Stimulated activated memory B cell treated with anti-CD40 and anti-IgM and Interleukin-4, amounts not matched to agents 10 μg/mL and 1 μg/mL and 100 μg/mL, for 72 hours (primary cell): ENCODE measurements around the gene TRPT1.

Source experiments
- ATAC-seq: fragments of 150-1000 bp; cut with Tn5 transposase; 2 replicates; pipeline ENCODE4 v1.10.0; 2021
- H3K27ac Mint-ChIP-seq: one replicate; pipeline ENCODE4 v1.8.0; 2022; ENCODE audit warnings: mild to moderate bottlenecking, mixed read lengths
- H3K27me3 Mint-ChIP-seq: one replicate; pipeline ENCODE4 v1.8.0; 2022; ENCODE audit warnings: mixed read lengths
- H3K36me3 Mint-ChIP-seq: one replicate; pipeline ENCODE4 v1.8.0; 2022; ENCODE audit warnings: mixed read lengths
- H3K4me1 Mint-ChIP-seq: one replicate; pipeline ENCODE4 v1.8.0; 2022; ENCODE audit warnings: mixed read lengths
- H3K4me3 Mint-ChIP-seq: one replicate; pipeline ENCODE4 v1.8.0; 2022; ENCODE audit warnings: mild to moderate bottlenecking, moderate library complexity, mixed read lengths
- H3K9me3 Mint-ChIP-seq: one replicate; pipeline ENCODE4 v1.8.0; 2022; ENCODE audit warnings: mixed read lengths

TRPT1 gene

GRCh38 chr11:64230171-64230984 is 4.4 kb upstream of the TRPT1 start, which contains the start of gene DNAJC4:
Gene DNAJC4 (plus strand): TSS chr11:64230548. CDS start chr11:64230855, 307 bp downstream.
- Mint-ChIP-seq H3K27me3 (no peaks in the 10 kb centered on the region), H3K27ac (peak within 1 kb of the TSS; percentile 91), H3K36me3 (peaks cover 11% of the 10 kb centered on the region), H3K4me1 (peaks cover 68% of the 10 kb centered on the region), H3K4me3 (peak within 1 kb of the TSS; percentile 91), H3K9me3 (no peaks in the 10 kb centered on the region)
- ATAC-seq: peak; percentile 72

GRCh38 chr11:64229744-64230170 is 3.8 kb upstream of the TRPT1 start:
- H3K9me3 Mint-ChIP-seq: no peaks in the 10 kb centered on the region
- peaks cover 68% of the 10 kb centered on the region for H3K4me1 Mint-ChIP-seq

GRCh38 chr11:64229090-64229743 is 3.2 kb upstream of the TRPT1 start:
- Mint-ChIP-seq H3K27ac (peak overlapping the region; percentile 91), H3K36me3 (peaks cover 5% of the 10 kb centered on the region), H3K27me3 (no peaks in the 10 kb centered on the region), H3K9me3 (no peaks in the 10 kb centered on the region), H3K4me3 (peak overlapping the region; percentile 91), H3K4me1 (peaks cover 73% of the 10 kb centered on the region)
- ATAC-seq: no peak

More at GRCh38 chr11:64229744-64230170, 3.8 kb upstream of the TRPT1 start:
- peaks cover 5% of the 10 kb centered on the region for H3K36me3 Mint-ChIP-seq
- ATAC-seq: no peak
- H3K27me3 Mint-ChIP-seq: no peaks in the 10 kb centered on the region
- H3K4me3 Mint-ChIP-seq: peak overlapping the region; percentile 91
- H3K27ac Mint-ChIP-seq: peak overlapping the region; percentile 91

GRCh38 chr11:64227405-64227956 is 1.5 kb upstream of the TRPT1 start:
- Mint-ChIP-seq H3K4me3 (peak overlapping the region; percentile 91), H3K27me3 (no peaks in the 10 kb centered on the region), H3K27ac (peak overlapping the region; percentile 91), H3K9me3 (no peaks in the 10 kb centered on the region), H3K4me1 (peaks cover 57% of the 10 kb centered on the region), H3K36me3 (peaks cover 5% of the 10 kb centered on the region)
- ATAC-seq: no peak

GRCh38 chr11:64226507-64227051 is 593 bp upstream of the TRPT1 start:
- no peaks in the 10 kb centered on the region for H3K27me3 Mint-ChIP-seq
- ATAC-seq: peak; percentile 68
- H3K4me3 Mint-ChIP-seq: peak overlapping the region; percentile 91
- peaks cover 5% of the 10 kb centered on the region for H3K36me3 Mint-ChIP-seq
- peak overlapping the region; percentile 91 for H3K27ac Mint-ChIP-seq
- peaks cover 48% of the 10 kb centered on the region for H3K4me1 Mint-ChIP-seq
- H3K9me3 Mint-ChIP-seq: no peaks in the 10 kb centered on the region

GRCh38 chr11:64224891-64225607 is 937 bp downstream of the TRPT1 start:
- Mint-ChIP-seq H3K9me3 (no peaks in the 10 kb centered on the region), H3K27me3 (no peaks in the 10 kb centered on the region), H3K4me3 (peak overlapping the region; percentile 91), H3K27ac (peak overlapping the region; percentile 91), H3K36me3 (peaks cover 9% of the 10 kb centered on the region), H3K4me1 (peaks cover 42% of the 10 kb centered on the region)
- ATAC-seq: no peak

- peak overlapping the region; percentile 91 for H3K27ac Mint-ChIP-seq
Observed at GRCh38 chr11:64224151-64224890, 1.7 kb downstream of the TRPT1 start.

GRCh38 chr11:64223001-64223651 is 2.9 kb downstream of the TRPT1 start:
- H3K4me3 Mint-ChIP-seq: no peak overlapping the region
- no peak for ATAC-seq
- H3K9me3 Mint-ChIP-seq: no peaks in the 10 kb centered on the region
- no peaks in the 10 kb centered on the region for H3K27me3 Mint-ChIP-seq
- H3K27ac Mint-ChIP-seq: no peak overlapping the region
- peaks cover 22% of the 10 kb centered on the region for H3K36me3 Mint-ChIP-seq
- H3K4me1 Mint-ChIP-seq: peaks cover 34% of the 10 kb centered on the region

More at GRCh38 chr11:64224151-64224890, 1.7 kb downstream of the TRPT1 start:
- Mint-ChIP-seq H3K36me3 (peaks cover 10% of the 10 kb centered on the region), H3K27me3 (no peaks in the 10 kb centered on the region), H3K4me1 (peaks cover 34% of the 10 kb centered on the region), H3K4me3 (peak overlapping the region; percentile 91), H3K9me3 (no peaks in the 10 kb centered on the region)
- ATAC-seq: no peak

- Mint-ChIP-seq H3K27ac (no peak overlapping the region), H3K4me3 (no peak overlapping the region), H3K27me3 (no peaks in the 10 kb centered on the region), H3K36me3 (peaks cover 22% of the 10 kb centered on the region), H3K9me3 (no peaks in the 10 kb centered on the region), H3K4me1 (peaks cover 29% of the 10 kb centered on the region)
- ATAC-seq: no peak
Observed at GRCh38 chr11:64222651-64223000, 3.4 kb downstream of the TRPT1 start.

- peaks cover 20% of the 10 kb centered on the region for H3K4me1 Mint-ChIP-seq
Observed at GRCh38 chr11:64220798-64221197, 5.2 kb downstream of the TRPT1 start.

GRCh38 chr11:64220271-64220670 is 5.7 kb downstream of the TRPT1 start:
- peaks cover 28% of the 10 kb centered on the region for H3K36me3 Mint-ChIP-seq
- no peak for ATAC-seq
- H3K27ac Mint-ChIP-seq: no peak overlapping the region
- no peaks in the 10 kb centered on the region for H3K9me3 Mint-ChIP-seq
- no peak overlapping the region for H3K4me3 Mint-ChIP-seq
- H3K27me3 Mint-ChIP-seq: no peaks in the 10 kb centered on the region
- H3K4me1 Mint-ChIP-seq: peaks cover 19% of the 10 kb centered on the region

More at GRCh38 chr11:64220798-64221197, 5.2 kb downstream of the TRPT1 start:
- Mint-ChIP-seq H3K9me3 (no peaks in the 10 kb centered on the region), H3K4me3 (no peak overlapping the region), H3K27ac (no peak overlapping the region), H3K27me3 (no peaks in the 10 kb centered on the region), H3K36me3 (peaks cover 23% of the 10 kb centered on the region)
- ATAC-seq: no peak

- peaks cover 33% of the 10 kb centered on the region for H3K36me3 Mint-ChIP-seq
- H3K27ac Mint-ChIP-seq: no peak overlapping the region
- H3K9me3 Mint-ChIP-seq: no peaks in the 10 kb centered on the region
- H3K4me3 Mint-ChIP-seq: no peak overlapping the region
- ATAC-seq: no peak
- no peaks in the 10 kb centered on the region for H3K27me3 Mint-ChIP-seq
- H3K4me1 Mint-ChIP-seq: peaks cover 19% of the 10 kb centered on the region
Observed at GRCh38 chr11:64219755-64220154, 6.2 kb downstream of the TRPT1 start.

GRCh38 chr11:64219354-64219684 is 6.7 kb downstream of the TRPT1 start:
- Mint-ChIP-seq H3K9me3 (no peaks in the 10 kb centered on the region), H3K36me3 (peaks cover 37% of the 10 kb centered on the region), H3K27me3 (no peaks in the 10 kb centered on the region), H3K4me3 (no peak overlapping the region), H3K27ac (no peak overlapping the region), H3K4me1 (peaks cover 17% of the 10 kb centered on the region)
- no peak for ATAC-seq
